SKM-1 (cell line): Measurements from ENCODE around the gene MEX3D.
A peak's percentile ranks its signal among the peaks of the same experiment; 100 is the strongest.
"Not testable (repeated sequence)": the region's sequence is repeated elsewhere in the genome, so short reads cannot be mapped to it uniquely, and the experiment has no call there.

Experiments
- DNase-seq: peaks from one replicate; lab custom pipeline; 2025; ENCODE audit not compliant: unreplicated experiment; lab: John Stamatoyannopoulos, UW

Gene MEX3D

DNA sequence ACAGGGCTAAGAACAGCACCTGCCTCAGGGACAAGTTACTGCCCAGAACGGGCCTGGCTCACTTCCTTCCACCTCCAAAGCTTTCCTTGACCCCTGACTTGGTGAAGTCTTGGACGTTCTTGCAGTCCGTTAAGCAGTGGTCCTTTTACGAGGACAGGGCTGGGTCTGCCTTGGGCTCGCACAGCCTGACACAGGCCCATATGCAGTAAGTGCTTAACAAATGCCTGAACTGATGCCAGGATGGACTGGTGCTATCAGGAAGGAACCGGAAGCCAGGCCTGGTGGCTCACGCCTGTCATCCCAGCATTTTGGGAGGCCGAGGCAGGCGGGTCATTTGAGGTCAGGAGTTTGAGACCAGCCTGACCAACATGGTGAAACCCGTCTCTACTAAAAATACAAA, 46.1 kb downstream of the MEX3D start:
- DNase-seq = no peak

DNA sequence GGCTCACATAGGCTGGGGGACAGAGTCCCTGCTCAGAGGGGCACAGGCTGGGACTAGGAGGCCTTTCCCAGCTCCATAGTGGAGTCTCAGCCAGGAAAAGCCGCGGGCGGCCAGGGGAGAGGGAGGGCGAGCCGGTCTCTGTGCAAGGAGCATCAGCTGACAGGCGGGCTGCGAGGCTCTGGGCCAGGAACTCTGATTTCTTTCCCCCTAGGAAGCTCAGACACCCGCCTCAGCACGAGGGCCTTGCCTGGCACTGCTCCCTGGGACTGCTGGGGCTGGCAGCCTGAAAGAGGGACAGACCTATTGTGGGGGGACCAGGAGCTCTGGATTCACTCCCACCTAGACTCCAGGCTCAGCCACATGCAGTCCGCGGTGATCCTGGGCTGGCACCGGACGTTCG, 46.5 kb downstream of the MEX3D start:
- DNase-seq = no peak

DNA sequence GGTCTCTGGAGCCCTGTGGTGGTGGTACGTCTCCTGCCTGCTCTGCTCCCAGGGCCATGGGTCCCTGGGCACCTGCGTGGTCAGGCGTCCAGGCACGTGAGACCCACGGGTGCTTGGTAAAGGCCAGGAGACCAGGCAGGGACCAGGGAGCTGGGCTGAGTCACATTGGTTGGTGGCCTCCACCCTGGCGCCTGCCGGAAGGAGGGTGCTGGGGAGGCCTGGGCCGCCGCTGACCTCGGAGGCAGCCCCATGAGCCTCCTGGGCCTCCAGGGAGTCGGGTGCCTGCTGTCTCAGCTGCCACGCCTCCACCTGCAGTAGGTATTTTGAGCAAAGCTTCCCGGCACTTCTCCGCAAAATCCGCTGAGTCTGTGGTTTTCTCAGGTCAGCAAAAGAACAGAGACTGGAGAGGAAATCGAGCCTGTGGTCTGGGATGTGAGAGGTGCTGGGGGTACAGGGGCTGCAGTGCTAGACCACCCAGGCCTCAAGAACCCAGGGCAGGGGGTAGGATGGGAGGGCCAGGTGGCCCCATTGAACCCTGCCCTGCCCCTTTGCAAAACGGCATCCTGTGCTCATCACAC, 47.8 kb downstream of the MEX3D start:
- DNase-seq = no peak

DNA sequence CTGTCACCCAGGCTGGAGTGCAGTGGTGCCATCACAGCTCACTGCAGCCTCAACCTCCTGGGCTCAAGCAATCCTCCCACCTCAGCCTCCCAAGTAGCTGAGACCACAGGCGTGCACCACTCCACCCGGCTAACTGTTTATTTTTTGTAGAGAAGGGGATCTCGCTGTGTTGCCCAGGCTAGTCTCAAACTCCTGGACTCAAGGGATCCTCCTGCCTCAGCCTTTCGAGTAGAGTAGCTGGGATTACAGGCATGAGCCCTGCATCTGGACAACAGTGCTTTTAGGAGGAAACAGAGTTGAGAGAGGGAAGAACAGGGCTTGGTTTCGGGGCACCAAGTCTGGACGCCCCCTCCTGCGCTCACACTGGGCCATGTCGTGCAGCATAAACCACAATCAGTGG, 48.3 kb downstream of the MEX3D start:
- not testable (repeated sequence) for DNase-seq

DNA sequence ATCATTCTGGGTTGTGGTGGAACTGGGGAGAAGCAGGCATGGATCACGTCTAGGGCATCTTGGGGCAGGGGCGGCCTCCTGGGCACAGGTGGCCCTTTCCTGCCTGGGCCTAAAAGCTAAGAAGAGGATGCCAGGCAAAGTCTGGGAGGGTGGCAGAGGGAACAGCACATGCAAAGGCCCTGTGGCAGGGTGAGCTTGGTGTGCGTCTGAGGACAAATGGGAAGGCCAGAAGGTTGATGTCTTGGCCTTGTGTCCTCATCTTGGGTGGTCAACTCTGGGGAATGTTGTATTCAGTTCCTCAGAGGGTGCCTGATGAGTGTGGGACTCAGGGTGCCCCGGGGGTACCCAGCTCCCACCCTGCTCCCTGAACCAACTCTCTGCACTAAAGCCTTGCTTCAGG, 49.7 kb downstream of the MEX3D start:
- no peak for DNase-seq

DNA sequence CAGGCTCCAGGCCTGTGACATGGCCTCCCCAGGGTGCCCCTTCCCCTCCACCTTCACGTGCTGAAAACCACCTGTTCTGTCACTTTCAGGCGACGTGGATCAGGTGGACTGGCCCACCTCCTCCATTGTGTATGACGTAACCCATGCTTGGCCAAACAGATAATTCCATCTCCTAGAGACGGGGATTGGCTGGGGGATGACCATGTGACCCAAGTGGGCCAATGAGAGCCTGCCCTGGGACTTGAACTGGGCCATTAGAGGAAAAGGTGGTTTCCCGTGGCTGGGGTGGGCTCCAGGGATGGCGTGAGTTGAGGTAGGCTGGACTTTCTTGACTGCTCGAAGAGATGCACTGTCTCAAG, 51.8 kb downstream of the MEX3D start:
- no peak for DNase-seq

DNA sequence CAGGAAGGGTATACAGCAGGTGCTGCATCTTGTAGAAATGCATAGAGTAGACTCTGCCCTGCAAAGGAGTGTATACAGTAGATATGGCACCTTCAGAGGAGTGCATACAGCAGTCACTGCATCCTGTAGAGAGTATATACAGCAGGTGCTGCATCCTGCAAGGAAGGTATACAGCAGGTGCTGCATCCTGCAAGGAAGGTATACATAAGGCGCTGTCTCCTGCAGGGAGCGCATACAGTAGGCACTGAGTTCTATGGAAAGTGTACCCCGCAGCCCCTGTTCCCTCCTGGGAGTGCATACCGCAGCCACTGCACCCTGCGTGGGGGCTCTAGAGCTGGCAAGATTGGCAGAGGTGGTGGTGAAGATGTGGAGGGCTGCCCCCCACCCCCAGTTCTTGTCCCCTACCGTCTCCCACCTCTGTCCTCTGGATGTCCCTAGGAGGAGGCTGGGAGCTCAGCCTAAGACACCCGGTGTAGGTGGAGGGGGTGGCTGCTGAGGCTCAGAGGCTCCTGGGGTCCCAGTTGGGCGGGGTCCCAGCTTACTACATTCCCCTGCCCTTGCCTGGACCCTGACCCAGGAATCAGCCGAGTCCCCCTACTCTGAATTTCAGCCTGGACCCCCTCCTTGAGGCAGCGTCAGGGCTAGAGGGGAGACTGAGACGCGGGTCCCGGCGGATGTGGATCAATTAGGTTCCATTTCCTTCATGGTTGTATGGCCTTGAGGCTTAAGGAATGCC, 53.0 kb downstream of the MEX3D start:
- DNase-seq = no peak

DNA sequence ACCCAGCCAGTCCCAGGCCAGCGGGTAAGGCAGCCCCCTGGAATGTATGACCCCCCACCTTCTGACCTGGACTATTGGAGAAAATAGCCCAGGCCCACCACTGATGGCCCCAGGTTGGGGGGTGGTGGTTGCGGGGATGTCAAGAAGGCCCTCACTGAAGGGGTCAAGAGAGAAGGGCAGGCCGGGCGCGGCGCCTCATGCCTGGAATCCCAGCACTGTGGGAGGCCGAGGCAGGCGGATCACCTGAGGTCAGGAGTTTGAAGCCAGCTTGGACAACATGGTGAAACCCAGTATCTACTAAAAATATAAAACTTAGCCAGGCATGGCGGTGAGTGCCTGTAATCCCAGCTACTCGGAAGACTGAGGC, 53.8 kb downstream of the MEX3D start:
- DNase-seq = no peak

DNA sequence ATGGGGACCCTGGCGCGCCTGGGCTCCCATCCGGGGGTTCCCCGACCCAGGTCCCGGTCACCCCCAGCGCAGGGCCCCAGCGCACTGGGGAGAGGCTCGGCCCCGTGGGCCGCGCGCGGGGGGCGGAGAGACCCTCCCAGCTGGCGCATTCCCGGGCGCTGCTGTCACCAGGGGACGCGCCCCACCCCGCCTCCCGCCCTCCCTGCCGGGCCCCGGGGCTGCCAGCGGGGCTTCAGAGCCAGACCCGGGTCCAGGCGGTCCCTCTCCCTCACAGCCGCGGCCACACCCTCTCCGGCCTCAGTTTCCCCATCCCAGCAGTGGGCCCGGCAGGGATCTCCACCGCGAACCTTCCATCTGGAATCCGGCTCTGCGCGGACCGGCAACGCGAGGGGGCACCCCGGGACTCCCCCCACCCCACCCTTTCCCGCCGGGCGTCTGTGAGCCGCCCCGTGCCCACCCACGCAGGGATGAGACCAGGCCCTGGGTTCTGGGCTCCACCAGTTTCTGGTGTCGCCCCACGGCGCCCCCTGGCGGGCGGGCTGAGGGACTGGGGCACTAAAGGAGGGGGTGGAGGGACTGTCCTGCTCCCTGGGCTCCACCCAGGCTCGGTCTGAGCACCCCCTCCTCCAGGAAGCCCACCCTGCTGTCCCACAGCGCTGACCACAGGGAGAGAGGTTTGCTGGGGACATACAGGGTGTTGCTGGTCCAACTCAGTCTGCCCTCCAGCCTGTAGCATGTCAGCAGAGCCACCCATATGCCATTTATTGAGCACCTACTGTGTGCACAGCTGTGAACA, 54.4 kb downstream of the MEX3D start:
- DNase-seq = peak; percentile 46

DNA sequence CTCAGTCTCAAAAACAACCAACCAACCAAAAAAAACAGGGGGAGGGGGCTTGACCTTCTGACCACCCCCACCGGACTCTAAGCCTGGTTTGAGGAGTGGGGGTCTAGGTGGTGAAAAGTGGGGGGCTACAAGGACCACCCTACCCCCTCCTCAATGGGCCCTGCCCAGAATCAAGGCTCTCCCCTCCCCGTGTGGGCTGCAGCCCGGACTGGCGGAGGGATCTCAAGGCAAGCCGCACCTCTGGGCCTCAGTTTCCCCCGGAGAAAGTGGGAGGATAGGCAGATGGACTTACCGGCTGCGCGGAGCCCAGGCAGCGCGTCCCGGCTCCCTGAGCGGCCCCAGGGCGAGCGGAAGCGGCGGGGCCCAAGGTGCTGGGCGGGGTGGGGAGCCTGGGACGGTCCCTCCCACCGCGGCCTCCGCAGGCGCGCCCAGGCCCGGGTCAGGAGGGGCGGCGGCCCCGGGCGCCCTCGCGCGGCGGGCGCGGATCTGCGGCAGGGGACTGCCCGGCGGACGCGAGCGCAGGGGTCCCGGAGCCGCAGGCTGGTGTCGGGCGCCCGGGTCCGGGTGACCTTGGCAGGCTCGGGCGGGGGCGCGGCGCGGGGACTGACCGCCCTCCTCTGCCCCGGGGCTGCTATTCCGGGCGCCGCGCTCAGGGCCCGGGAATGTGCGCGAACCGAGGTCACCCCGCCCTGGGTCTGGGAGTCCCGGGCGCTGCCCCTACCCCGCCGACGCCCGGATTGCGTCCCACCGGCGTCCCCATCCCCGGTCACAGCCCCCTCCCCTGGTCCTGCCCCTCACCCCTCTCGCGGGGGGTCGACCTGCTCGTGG, 55.2 kb downstream of the MEX3D start, which contains the start of gene ADAMTSL5:
TSS of gene ADAMTSL5 (minus strand) at position 349 of the 828 bp plus-strand sequence. CDS start 2,076 bp downstream, outside the sequence.
- peak; percentile 25 for DNase-seq

DNA sequence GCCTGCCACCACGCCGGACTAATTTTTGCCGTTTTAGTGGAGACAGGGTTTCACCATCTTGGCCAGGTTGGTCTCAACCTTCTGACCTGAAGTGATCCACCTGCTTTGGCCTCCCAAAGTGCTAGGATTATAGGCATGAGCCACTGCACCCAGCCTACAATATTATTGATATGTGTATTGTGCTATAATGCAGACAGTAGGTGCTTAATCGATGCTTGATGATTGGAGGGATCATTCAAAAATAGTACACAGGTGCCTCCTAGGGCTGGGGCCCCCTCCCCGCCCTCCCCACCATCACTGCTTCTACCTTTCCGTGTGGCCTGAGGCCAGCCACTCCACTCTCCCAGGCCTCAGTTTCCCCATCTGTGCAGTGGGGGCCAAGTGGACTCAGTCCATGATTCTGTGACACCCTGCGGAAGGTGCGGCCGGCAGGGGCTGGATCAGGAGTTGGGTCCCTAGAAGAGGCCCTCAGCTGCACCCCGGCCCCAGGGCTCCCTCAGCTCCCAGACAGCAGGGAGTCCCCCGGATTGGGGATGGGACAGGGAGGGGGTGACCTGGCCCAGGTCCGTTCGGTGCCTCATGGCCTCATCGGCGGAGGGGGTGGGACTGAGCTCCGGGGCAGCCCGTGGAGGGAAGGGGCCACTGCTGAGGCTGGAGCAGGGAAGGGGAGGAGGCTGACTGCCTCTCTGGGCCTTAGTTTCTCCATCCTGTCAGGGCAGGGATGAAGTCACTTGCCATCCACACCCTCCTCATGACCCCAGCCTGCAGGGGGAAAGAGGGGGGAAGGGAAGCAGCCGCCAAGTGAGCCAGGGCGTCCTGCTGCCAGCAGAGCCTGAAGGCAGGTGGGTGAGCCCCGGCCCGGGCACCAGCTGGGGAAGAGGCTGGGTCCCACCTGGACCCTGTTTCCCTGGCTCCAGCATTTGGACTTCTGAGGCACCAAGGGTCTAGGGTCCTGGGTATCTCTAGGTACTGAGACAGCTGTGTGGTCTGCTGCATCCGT, 56.5 kb downstream of the MEX3D start:
- no peak for DNase-seq

DNA sequence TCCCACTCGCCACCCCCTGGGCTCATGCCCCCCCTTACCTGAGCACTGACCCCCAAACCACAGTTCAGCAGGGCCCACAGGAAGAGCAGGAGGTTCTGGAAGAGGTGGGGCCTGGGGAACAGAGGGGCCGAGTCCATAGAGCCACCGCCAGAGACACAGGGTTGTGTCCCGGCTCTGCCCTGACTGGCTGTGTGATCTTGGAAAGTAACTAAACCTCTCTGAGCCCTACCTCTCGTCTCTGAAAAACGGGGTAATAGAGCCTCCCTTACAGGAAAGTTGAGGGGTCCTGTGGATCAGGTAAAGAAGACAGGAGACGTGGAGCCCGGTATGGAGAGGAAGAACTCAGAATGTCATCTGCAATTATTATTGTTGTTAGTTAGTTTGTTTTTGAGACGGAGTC, 57.3 kb downstream of the MEX3D start:
- no peak for DNase-seq

DNA sequence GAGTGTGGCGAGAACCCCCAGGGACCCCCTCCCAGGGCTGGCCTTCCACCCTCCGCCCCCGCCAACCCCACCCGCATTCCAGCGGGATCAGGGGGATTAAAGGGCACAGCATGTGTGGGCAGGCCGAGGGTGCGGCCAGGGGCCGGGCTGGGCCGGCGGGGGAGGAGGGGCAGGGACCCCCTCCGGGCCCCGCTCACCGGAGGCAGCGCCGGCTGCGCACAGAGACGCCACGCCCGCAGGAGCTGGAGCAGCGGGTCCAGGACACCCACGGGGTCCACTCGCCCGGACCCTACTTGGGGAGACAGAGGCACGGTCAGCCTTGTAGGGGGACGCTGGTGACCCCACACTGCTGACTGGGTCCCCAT, 57.7 kb downstream of the MEX3D start:
- DNase-seq = no peak

DNA sequence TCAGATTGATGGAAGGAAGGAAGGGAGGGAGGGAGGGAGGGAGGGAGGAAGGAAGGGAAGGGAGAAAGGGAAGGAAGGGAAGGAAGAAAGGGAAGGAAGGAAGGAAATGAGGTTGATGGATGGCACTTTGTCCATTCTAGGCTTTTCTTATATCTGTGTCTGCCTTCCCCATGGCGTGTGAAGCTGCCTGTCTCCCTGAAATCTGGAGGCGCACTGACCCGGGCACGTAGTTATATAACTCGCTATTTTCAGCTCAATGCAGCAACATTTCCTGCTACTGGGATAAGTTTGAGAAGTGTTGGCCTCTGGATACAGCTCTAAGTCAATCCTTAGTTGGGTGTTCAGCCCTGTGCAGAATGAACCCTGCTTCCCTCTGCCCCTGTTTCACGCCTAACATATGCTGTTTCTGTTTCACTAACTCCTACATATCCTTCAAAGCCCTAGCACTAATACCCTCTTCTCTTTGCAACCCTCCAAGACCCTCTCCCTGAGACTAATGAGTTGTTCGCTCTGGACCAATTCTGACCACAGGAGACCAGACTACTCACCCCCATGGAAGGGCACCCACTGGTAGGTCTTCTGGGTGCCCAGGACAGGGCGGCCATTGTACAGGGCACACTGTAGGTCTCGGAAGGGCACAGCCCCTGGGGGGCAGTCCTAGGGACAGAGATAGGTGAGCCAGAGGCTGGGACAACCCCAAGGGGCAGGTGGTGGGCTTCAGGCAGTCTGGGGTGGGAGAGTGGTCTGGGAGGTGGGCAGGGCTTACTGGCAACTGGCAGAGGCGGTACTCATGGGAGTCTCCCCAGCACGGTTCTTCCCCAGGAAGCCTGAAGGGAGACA, 58.3 kb downstream of the MEX3D start:
- DNase-seq = no peak

DNA sequence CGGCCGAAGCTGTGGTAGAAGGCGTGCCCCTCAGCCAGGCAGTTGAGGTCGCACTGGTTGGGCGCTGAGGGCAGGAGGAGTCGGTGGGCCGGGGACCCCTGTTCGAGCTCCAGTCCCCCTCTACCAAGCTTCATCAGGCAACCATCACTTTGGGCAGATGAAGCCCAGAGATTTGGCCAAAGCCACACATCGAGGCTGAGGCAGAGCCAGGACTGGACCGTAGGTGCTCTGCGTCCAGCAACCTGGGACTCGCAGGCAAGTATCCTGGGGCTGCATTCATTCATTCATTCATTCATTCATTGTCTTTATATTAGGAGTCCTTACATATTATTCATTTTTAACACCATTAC, 59.6 kb downstream of the MEX3D start:
- DNase-seq = no peak

DNA sequence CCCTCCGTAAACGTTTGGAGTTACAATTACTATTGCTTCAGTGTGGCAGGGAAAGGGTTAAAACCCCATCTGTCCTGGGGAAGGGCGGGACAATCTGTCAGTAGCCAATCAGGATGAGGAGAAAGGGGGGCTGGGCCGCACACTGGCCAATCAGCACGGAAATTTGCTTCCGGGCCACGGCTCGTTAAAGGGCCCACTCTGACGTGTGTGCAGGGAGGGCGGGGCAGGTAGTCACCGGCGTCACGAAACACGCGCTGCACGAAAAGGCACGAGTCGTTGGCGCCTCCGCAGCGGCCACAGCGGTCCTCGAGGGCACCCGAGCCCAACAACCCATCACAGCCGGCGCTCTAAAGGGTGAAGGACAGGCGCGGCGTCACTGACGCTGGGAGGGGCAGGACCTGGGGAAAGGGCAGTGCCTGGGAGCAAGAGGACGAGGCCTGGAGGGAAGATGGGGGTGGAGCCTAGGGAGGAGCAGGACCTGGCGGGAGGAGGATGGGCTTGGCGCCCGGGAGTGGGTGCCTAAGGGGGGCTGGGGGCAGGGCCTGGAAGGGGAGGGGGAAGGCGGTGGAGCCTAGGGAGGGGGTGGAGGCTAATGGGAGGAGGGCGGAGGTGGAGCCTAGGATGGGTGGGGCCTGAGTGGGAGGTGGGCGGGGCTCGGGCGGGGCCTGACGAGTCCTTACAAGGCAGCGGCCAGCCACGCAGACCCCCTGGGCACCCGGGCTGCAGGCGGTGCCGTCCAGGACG, 60.2 kb downstream of the MEX3D start:
- peak; percentile 90 for DNase-seq

DNA sequence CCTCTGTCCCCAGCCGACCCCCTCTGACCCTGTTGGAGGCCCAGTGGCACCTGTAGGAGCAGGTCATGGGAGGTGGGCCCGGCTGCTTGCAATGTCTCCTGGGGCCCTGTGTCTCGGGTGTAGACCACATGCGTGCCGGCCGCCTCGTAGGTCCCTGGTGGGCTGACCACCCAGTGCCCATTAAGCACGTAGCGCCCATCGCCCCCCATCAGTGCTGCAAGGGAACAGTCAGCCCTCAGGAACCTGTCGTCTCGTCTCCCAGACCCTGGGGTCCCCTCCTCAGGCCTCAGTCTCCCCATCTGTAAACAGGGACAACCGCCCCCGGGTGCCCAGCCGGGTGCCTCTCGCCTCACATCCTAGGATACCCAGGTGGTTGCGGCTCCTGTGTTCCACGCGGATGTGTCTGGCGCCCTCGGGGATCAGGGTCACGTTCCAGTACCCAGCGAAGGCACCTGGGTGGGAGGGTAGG, 60.9 kb downstream of the MEX3D start:
- no peak for DNase-seq

DNA sequence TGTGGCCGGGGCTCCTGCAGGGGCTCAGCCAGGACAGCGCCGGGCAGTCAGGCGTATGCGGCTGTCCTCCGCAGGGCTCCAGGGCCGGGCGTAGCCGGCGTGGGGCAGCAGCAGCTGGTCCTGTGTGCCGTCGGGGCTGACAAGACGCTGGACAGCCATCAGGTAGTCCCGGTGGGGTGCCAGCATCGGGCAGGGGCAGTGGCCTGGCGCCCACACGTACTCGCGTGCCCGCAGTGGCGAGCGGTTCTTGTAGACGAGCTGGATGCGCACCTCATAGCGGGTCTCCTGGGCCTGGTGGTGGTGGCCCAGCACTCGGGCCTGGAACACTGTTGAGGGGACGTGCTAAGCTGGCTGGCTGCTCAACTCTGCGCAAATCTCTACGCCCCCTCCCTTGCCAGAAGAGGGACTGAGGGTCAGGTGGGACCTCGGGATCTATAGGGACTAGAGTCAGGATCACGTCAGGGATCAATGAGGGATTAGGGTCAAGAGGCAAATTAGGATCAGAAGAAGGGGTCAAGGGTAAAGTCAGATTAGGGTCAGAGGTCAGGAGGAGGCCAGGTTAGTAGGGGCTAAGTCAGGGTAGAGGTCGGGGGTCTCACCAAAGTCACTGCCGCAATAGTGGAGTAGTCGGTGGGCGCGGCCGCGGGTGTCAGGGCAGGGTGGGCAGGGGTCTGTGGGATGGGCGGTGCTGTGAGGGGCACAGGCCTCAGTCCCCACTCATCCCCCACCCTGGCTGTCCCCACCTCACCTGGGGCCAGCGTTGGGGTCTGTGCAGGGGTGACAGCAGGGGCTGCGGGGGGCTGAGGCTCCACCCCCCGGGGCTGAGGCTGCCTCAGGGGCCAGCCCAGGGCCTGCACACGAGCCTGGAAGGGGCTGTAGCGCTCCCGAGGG, 61.9 kb downstream of the MEX3D start:
- DNase-seq = no peak
